HG02885 (cell line): ENCODE measurements around the gene KAZN.

ENCODE experiments used
- ATAC-seq: cut with Tn5 transposase; IDR thresholded peaks from one replicate; pipeline ENCODE4 v1.9.1; 2021; ENCODE audit warnings: mild to moderate bottlenecking; ENCODE audit not compliant: unreplicated experiment, poor library complexity

The KAZN gene

DNA sequence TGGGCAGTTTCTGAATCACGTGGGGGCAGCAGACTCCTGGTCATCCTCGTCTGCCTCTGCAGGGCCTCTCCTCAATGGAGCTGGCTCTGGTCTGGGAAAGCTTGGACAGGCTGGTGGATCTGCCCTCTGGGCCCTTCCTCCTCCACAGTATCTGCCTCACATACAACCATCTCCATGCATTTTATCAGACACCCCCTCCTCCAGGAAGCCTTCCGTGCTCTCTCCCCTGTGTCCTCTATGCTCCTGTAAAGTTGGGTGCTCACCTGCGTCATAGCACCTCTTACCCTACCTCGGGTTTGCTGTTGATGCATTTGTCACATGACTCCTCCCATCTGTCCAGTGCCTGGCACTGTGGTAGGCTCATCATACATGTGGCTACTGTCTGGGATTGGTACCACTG lies 459.3 kb downstream of the KAZN start:
- ATAC-seq, result no peak

DNA sequence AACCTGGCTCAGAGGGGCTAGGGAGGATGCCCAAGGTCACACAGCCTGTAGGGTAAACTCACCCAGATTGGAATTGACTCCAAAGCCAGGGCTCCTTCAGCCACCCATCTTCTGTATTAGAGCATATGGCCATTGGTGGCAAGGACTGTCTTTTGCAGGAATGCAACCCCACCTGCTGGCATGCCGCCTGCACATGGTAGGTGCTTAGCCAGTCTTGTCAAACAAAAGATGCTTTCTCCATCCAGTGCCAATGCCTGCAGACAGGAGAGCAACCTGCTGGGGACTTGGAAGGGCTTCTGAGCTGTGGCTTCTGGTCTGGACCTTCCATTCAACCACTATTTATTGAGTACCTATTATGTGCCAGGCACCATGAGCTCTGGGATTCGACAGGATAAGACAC lies 459.8 kb downstream of the KAZN start:
- no peak for ATAC-seq

DNA sequence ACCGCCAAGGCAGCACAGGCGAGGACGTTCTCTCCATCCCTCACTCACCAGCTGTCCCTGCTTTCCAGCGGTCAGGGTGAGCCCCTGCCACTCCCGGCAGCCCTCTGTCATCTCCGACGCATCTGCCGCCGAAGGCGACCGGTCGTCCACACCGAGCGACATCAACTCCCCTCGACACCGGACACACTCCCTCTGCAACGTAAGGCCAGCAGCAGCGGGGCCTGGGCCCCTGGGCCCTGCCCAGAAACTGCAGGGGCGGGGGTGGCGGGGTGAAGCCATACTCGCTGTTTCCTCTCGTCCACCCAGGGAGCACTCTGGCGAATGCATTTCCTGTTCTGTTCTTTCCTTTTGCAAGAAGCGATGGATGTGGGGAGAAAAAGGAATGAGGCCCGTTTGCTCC lies 461.6 kb downstream of the KAZN start:
- ATAC-seq, result no peak

DNA sequence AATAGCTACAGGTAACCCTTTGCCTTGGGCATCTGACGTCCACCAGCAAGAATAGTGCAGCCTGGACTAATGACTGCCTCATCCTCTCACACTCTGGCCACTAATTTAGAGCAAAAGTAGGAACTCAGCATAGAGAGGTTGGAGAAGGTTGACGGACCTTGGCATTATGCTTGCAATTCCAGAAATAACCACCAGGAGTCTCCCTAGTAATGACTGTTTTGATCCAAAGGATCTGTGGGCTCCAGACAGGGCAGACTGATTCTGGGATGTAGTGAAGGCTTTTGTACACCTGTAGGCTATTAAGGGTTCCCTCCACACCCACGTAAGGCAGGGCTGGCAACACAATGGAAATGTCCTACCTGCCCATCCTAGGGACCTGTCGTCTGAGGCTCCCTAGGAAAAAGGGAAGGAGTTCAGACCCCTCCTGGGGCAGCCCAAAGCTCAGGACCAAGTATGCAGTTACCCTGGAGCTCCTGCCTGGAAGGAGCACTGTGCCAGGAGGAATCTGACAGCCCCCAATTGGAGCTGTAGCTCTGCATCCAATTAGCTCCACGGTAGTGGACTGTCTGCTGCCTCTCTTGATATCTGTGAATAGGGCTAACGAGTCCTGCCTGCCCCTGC lies 464.1 kb downstream of the KAZN start:
- no peak for ATAC-seq

DNA sequence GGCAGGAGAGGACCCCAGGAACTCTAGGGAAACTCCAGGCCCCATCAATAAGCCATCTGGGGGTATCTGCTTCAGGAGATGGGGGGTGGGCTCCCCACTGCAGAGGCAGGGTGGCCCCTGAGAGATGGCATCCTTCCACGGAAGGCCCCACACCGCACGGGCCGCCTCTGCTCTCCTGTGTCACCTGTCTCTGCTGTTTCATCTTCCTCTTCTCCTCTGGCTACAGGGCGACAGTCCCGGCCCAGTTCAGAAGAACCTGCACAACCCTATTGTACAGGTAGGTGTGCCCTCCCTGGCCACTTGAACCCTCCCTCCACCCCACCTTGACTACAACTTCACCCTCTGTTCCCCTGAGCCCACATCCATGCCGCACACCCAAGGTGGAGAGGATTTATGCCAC lies 464.9 kb downstream of the KAZN start:
- ATAC-seq, result no peak

DNA sequence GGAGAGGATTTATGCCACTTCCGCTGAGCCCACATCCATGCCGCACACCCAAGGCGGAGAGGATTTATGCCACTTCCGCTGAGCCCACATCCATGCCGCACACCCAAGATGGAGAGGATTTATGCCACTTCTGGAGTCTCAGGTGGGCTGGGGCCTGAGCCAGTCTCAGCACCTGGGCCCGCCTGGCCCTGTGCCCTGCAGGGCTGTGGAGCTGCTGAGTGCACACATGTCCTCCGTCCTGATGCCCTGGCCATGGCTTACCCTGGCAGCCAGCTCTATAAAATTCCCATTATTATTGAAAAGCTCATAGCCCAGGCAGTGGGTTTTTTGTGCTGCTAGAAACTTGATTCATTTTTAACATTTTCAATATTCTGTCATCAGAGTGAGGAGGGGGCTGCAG lies 465.3 kb downstream of the KAZN start:
- ATAC-seq, result no peak

DNA sequence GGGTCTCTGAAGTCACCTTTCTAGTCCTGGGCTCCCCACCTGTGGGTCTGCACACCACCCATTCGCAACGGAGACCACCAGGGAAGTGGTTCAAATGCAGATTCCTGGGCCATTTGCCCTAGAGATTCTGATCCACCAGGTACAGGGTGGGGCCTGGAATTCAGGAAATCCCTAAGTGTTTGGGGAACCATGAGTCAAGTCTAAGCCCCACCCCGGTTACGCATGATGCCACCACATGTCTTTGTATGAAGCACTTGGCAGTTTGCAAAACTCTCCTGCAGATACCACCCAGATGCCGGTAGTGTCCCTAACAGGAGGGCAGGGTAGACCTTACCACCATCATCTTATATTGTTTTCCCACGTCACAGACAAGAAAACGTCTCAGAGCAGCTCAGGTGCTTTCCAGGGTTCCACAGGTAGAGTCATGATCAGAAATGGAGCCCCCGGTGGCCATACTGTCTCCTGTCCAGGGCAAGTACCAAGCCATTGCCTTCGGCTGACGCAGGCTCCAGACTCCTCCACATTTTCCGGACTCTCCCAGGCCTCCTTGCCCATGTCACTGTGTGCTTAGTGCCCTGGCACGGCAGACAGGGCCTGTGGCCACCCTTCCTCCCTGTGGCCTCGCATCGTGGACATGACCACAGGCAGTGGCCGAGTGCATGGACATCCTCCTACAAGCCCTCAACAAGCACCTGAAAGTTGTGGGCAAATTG lies 465.9 kb downstream of the KAZN start:
- ATAC-seq, result no peak

DNA sequence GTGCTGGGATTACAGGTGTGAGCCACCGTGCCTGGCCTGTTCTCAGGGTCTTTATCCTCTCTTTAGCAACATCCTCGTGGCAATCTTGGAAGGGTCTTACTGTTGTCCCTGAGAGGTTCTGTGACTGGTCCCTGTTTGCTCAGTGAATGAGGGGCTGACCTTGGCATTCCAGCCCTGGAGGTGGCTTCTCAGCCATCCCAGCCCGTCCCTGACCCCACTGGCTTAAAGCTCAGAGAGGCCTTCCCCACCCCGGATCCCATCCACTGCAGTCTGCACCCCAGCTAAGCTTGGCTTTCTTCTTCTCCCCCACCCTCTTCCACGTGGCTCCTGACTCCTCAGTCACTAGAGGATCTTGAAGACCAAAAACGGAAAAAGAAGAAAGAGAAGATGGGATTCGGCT lies 466.8 kb downstream of the KAZN start:
- no peak for ATAC-seq

DNA sequence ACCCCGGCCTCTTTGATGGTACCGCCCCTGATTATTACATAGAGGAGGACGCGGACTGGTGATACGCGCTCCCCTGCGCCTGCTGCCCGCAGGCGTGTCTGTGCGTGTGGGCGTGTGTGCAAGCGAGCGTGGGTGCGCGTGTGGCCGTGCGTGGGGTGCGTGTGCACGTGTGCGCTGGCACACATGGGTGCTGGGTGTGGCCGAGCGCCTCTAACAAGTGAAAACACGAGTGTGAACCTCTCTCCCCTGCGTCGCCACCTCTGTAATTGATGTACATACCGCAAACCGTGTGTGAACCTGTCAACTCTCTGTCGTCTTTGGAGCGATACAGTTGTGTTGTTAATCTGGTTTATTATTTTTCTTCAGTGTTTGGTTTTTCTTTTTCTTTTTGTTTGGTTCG lies 467.3 kb downstream of the KAZN start:
- ATAC-seq, result no peak

DNA sequence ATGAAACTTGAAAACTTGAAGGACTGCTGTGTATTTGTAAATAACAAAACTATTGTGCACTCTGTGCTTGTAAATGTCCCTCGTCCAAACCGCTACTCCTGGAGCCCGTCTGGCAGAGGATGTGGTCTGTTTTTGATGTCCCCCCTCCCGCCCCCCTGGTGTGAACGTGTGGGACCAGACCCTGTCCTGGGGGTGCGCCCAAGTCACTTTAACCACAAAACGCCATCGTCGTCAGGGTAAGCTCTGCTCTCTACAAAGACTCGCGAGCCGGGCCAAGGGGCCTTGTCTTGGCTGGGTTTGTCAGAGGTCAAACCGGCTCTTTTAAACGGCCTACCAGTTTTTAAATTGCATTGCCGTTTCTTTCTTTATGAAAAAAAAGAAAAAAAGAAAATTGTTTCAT lies 467.7 kb downstream of the KAZN start:
- ATAC-seq, result no peak

DNA sequence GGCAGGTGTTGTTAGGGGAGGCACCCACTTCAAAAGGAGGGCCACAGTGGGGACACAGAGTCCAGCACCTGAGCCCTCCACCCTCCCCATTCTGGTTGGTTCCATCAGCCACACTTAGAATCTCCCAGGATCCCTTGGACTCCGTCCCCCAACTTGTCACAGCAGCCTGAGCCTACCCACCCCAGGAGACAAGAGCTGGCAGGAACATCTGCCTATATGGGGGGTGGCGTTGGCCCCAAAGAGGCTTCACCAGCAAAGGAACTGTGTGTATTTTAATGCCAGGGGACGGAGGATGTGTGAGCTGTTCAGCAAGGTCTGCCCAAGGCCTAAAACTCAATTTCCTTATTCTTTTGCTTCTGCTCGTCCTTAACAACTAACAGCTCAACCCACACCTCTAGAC lies 468.7 kb downstream of the KAZN start:
- ATAC-seq, result no peak

DNA sequence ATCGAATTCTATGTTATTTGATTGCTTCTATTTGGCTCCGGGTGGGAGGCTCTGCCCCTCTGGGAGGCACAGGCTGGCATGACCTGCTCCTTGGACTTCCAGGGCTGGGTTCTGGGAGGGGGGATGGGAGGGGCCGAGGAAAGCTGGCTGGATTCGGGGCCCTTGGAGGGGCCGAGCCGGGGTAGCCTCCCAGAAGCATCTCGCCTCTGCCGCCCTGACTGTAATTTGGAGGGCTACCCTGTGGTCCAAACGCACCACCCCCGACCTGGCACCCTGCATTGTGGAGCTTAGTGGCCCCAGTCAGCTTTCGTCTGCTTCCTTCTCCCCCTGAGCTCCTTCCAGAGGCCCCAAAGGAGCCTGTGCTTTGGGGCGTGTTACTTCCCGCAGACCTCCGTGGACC lies 469.7 kb downstream of the KAZN start:
- ATAC-seq, result no peak

DNA sequence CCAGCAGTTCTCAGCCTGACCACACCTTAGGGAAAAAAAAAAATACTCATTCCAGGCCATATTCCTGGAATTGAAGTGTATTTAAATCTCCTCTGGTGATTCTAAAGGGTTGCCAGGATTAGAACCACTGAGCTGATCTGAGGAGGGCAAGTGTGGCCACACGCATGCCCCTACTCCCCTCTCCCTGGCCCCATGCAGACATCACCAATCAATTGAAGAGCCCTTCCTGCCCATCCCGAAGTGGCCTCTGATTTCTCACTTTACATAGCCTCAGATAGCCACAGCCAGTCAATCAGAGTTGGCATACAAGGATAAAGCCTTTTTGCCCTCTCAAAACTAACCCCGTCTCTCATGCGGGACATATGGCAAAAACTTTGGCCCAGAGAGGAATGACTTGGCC lies 470.5 kb downstream of the KAZN start:
- ATAC-seq, result no peak

DNA sequence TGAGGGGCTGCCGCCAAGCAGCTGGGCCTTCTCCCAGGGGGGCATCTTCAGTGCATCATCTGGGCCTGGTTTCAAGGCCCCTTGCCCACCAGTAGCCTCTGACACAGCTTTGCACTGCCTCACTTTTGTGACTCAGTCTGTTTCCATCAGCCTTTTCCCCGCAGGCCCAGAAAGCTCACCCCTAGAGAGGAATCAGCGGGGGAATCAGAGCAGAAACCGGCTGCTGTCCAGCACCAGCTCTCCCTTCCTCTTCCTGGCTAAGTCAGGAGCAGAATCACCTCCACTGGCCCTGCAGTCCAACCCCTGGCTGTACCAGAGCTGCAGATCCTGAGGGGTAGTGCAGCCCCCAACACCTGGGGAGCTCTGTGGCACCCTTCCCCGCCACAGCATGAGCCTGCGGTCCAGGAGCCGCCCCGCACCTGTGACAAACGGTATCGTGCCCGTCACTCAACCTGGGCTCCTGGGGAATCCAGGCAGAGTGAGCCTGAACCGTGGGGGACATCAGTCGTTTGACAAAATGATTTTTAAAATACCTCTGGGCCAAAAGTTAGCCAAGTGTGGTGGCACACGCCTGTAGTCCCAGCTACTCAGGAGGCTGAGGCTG lies 471.8 kb downstream of the KAZN start:
- no peak for ATAC-seq

DNA sequence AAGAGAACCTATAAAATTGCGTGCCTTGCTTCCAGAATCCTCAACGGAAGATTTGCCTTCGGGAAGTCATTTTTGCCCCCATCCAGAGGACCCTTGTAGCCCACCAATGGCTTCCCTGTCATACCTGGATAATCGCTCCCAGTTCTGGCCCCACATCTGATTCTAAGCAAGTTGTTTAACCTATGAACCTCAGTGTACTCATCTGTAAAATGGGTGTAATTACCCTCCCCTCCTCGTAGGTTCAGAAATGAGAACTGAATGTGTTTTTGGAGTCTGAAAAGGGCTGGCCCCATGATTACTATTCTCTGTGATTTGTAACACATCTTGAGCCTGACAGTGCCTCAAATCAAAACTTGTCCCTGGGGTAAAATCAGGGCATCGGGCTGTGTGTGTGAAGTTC lies 473.5 kb downstream of the KAZN start:
- ATAC-seq, result no peak

DNA sequence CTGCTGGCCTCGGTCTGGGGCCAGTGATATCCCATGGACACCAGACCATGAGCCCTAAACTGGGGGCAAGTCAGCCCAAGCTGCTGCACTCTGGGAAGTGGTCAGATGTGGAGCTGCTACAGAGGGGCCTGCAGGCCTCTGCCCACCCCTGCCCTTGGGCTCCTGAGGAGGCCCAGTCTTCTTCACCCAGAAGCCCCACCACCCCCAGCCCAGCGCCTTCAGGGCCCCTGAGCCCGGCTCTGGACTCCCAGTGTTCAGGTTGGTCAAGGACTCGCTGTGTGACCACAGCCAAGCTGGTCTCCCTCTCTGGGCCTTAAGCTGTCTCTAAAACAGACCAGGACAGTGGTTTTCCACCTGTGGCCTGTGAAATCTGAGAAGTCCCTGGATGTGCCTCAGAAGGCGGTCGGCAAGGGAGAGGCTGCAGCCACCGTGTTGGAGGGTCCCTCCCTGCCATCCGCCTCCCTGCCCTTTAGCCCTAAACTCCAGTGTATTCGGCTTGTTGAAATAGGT lies 475.4 kb downstream of the KAZN start:
- ATAC-seq, result no peak

DNA sequence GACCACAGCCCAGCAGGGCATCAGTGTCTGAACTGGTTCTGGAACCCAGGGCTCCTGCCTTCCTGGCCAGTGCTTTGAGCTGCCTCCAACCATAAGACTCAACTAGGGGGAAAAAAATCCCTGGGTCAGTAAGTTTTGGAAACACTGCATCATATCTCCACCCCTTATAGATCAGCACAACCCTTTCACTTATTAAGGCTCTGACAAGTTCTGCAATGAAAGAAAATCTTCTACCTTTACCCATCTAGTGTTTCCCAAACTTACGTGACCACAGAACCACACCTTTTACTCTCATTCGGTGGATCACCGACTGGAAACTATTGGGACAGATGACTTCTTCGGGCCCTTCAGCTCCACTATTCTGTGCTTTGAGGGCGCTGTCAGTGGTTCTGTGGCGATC lies 476.7 kb downstream of the KAZN start:
- no peak for ATAC-seq

DNA sequence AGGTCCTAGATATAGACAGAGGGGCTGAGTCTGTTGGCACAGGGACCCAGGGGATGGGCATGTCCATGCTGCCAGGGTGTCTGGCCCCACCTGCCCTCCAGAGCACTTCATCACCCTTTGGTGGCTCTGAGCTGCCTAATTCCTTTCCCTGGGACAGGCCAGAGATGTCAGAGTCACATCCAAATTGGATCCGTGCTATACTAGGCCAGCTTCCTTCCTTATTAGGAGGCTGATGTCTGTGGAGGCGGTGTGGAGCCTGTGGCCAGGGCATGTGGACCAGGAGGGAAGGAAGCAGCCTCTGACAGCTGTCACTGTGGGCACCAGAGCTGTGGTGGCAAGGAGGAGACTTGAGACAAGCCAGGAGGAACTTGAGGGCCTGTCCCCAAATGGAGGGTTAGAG lies 477.3 kb downstream of the KAZN start:
- ATAC-seq, result no peak

DNA sequence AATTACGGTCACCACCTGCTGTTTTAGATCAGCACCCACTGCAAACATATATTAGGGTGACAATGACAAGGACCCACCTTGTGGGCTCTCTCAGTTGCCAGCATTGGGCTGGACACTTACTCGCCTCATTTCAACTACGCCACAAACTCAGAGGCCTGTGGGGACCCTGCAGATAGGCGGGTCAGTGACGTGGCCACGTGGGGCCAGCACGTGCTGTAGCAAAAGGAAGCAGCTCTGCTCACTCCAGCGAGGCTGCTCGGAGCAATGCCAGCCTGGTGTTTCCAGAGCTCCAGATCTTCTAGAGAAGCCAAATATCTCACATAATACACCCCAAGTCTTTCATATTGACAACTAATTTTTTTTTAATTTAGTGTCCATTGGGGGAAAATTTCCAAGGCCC lies 478.3 kb downstream of the KAZN start:
- no peak for ATAC-seq

DNA sequence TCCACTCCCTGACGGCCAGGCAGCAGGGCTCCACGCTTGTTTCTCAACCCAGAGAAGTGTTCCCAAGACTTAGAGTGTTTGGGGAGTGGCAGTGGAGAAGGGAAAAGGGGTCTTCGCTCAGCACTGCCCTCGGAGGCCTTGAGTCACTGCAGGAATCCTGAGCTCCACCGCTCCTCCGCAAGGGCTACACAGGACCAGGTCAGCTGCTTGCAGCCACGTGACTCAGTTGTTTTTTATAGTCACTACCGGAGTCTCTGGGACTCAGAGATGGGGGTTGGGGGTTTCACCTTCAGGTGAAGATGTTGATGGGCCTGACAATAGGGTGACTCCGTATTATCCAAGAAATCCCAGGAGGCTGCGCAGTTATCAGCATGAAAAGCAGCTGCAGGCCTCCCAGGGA lies 478.9 kb downstream of the KAZN start:
- ATAC-seq, result no peak

DNA sequence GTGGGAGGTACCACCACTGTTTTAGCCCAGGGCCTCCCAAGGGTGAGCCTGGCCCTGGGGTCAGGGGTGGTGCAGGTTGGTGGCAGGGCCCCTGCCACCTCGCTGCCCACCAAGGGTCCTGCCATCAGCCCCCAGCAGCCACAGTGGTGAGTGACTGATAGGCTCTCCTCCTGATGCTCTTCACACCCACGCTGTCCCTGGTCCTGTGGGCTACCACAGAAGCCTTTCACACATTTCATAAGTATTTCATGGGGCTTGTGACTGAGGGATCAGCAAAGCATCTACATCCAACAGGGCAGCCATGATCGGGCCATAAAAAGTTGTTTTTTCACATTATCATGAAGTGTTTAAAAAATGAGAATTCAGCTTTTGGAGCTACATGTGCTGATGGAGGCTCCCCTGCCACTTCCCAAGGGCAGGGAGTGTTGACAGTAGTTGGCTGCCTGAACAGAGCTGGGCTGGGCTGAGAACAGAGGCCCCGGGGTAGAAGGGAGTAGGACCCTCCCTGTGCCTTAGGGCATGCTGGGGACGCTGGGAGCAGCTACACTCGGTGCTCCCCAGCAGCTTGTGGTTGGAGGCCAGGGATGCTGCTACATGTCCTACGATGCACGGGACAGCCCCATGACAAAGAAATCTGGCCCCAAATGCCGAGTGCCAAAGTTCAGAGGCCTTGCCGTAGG lies 482.0 kb downstream of the KAZN start:
- no peak for ATAC-seq
